Epithelial cell of alveolus of lung (primary cell): ENCODE measurements around the gene CFHR3. TPM values are rescaled to one million over a fixed set of nuclear protein-coding genes. Genes with fewer than 3 reads are reported as not detected.

Source experiments
- total RNA-seq: library from RNA; depleted of rRNA; stranded (reverse); fragments of >200 nt; gene quantifications from 2 replicates; pipeline ENCODE4 v1.2.1, GENCODE V29; 2015

The CFHR3 gene
- total RNA-seq, result 0.24 TPM in 1 of 2 replicates, not detected in the other

DNA sequence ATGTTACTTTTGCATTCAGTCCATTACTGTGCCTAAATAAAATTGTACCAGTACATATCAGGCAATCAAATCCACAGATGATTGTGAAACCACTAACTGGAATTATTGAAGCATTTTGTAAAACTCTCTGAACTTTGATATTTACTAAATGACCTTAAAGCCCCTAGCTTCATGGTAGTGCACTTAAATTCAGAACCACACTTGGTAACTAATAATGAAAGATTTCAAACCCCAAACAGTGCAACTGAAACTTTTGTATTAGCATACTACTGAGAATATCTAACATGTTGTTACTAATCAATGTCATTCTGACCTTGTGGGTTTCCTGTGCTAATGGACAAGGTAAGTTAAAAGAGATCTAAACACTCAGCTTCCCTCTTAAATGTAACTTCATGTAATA lies at the start of gene CFHR3:
CFHR3 (plus strand) TSS at position 238 of the 400 bp plus-strand sequence; CDS start at position 285, 47 bp downstream.

DNA sequence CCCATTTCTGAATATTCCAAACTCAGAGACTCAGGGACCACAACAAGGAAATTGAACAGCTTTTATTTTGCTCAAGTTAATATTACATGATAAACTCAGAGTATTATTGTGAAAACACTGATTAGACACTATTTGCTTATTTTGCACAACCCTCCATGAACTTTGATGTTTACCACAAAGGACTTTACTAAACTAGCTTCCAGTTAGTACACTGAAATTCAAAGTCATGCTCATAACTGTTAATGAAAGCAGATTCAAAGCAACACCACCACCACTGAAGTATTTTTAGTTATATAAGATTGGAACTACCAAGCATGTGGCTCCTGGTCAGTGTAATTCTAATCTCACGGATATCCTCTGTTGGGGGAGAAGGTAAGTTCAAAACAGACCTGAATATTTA lies 44.9 kb downstream of the CFHR3 start, which contains the start of gene CFHR1:
CFHR1 (plus strand) TSS at position 201 of the 400 bp plus-strand sequence; CDS start at position 315, 114 bp downstream.

Other genes starting within 250 kb of the CFHR3 start
- 3.1 and 4.8 TPM in 2 replicates for gene KCNT2, start 166.4 kb upstream of the CFHR3 start, total RNA-seq
- gene CFH, start 122.8 kb upstream of the CFHR3 start, total RNA-seq, result 50.0 and 121 TPM in 2 replicates
- not detected in 2 replicates for gene CFHR1, start 44.9 kb downstream of the CFHR3 start, total RNA-seq
- not detected in 2 replicates for gene CFHR4, start 113.2 kb downstream of the CFHR3 start, total RNA-seq
- gene CFHR2, start 168.9 kb downstream of the CFHR3 start, total RNA-seq, result not detected in 2 replicates
- not detected in 2 replicates for gene CFHR5, start 202.7 kb downstream of the CFHR3 start, total RNA-seq